Activated naive CD4-positive, alpha-beta T cell treated with anti-CD3 and anti-CD28 coated beads, Interleukin-2, amount 50 U/mL, for 72 hours (primary cell): ENCODE measurements around the gene NRP1. TPM values are rescaled to one million over a fixed set of nuclear protein-coding genes. Genes with fewer than 3 reads are reported as not detected.
"Not testable (repeated sequence)": the region's sequence is repeated elsewhere in the genome, so short reads cannot be mapped to it uniquely, and the experiment has no call there.

Source experiments
- ATAC-seq, 2 donors: fragments of 150-1000 bp; cut with Tn5 transposase; 2 replicates each; pipeline ENCODE4 v1.10.0; 2021; ENCODE audit warnings: mild to moderate bottlenecking in 2 of 2, moderate library complexity in 2 of 2
- DNase-seq, 2 donors: peaks; one replicate each; pipeline ENCODE4 v3.0.0; 2021 to 2022; ENCODE audit warnings: low spot score in 2 of 2
- H3K27ac Mint-ChIP-seq, 2 donors: one replicate each; pipeline ENCODE4 v1.8.0; 2022; ENCODE audit warnings: mild to moderate bottlenecking in 2 of 2, mixed read lengths in 2 of 2
- H3K36me3 Mint-ChIP-seq, 2 donors: one replicate each; pipeline ENCODE4 v1.8.0; 2022; ENCODE audit warnings: mixed read lengths in 2 of 2
- H3K9me3 Mint-ChIP-seq, 2 donors: one replicate each; pipeline ENCODE4 v1.8.0; 2022; ENCODE audit warnings: mixed read lengths in 2 of 2
- total RNA-seq, 2 donors: library from RNA; stranded (reverse); gene quantifications; one replicate each; pipeline ENCODE4 v1.2.3, GENCODE V29; 2022

The NRP1 gene
- total RNA-seq, 2 donors from 2014 or later = 0.21 to 0.30 TPM

DNA sequence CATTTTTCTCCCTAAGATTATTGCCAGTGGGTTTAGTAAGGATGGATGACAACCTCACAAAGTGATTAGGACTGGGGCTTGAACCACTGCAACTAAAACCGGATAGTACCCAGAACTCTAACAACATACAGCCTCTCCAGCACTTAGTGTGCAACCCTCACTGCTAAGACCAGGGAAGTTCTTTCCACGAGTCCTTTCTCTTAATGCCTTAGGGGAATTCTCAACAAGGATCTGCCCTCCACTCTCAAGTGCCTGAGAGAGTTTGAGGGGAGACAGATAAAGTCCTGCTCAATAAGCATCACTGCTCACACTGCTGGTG is 104.6 kb downstream of the NRP1 start:
- no peaks in the 10 kb centered on the region for H3K36me3 Mint-ChIP-seq
- ATAC-seq (no peak), DNase-seq (no peak)
- H3K27ac Mint-ChIP-seq = no peak overlapping the region
- H3K9me3 Mint-ChIP-seq = no peaks in the 10 kb centered on the region

DNA sequence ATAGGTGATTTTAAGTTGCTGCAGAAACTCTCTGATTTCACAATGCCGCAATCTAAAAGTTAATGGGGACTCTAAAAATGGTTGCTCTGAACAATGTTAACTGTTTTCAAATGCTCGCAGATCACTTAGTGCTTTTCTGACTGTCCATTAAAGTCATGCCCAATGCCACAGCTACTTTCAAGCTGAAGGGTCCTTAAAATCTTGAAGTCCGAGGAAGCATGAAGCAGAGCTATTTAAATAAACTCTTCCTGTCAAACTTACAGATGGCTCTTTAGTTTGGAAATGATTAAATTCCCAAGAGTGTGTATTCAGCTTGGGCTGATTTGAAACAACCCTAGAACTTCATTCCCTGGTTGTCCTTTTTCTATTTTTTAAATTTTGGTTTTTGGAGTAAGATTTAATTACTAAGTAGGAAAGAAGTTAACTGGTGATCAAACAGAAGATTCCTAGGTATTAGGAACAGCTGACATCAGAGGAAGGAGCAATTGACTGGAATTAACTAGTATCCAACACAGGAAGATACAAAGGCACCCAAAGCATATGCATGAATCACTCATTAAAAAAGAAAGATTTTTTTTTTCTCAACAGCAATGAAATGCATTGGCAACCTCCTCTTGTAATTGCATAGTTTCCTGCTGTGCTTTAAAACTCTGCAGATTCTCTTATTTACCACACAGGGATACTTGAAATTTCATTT is 105.1 kb downstream of the NRP1 start:
- Mint-ChIP-seq H3K27ac (no peak overlapping the region), H3K9me3 (no peaks in the 10 kb centered on the region), H3K36me3 (no peaks in the 10 kb centered on the region)
- no peak for ATAC-seq
- DNase-seq = no peak

DNA sequence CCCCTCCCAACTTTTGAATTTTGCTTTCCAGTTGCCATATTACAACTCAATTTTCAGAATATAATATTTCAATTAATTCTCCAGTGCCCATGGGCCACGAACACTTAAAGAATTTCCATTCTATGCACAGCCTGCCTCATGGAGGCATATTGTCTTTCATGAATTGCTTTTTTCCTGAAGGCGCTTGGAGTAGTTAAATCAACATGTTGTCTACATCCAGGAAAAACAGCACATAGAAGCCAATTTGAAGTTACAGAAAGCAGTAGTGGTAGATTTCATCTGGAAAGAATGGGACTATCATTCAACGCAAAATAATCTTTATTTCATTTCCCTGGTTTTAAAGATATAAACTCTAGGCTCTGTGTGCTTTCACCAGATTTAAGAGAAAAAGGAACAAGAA is 106.0 kb downstream of the NRP1 start:
- DNase-seq (no peak), ATAC-seq (no peak)
- H3K36me3 Mint-ChIP-seq = no peaks in the 10 kb centered on the region
- no peaks in the 10 kb centered on the region for H3K9me3 Mint-ChIP-seq
- H3K27ac Mint-ChIP-seq = no peak overlapping the region

DNA sequence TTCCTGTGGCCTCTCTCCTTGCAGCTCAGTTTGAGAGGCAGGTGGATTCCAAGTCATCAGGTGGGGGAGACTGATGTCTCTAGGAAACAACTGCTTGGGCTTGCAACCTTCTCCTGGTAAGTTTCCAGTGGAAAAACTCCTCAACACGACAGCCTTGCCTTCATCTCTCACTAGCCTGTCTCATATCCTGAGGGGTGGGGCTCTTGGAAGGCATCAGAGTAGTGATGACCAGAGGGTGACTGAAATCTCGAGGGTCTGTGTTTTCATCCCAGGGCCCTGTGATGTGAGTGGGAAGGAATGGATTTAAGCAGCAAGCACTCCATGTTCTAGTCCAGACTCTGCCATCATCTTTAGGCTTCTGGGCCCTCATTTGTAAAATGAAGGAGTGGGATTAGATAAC is 107.0 kb downstream of the NRP1 start:
- Mint-ChIP-seq H3K9me3 (no peaks in the 10 kb centered on the region), H3K36me3 (no peaks in the 10 kb centered on the region), H3K27ac (no peak overlapping the region)
- DNase-seq (no peak), ATAC-seq (no peak)

DNA sequence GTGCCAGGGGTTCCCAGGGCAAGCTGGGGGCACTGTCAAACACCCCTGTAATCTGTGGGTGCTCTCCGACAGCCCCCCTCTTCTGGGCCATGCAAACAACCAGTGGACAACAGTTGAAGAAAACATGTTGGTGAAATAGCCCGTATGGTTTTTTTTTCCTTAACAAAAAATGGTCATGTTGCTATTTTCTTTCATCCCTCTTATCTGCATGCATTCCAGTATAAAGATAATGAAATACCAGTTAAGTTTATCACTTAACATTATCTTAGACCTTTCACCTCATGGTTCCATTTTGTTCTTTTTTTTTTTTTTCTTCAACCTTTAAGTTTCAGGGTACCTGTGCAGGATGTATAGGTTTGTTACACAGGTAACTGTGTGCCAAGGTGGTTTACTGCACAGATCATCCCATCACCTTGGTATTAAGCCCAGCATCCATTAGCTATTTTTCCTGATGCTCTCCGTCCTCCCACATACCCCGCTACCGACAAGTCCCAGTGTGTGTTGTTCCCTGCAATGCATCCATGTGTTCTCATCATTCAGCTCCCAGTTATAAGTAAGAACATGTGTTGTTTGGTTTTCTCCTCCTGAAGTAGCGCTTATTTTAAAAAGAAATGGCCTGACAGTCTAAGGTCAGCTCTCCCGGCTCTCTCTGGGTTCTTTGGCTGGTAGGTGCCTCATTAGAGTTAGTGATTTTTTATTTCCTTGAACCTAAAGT is 110.1 kb downstream of the NRP1 start:
- Mint-ChIP-seq H3K36me3 (no peaks in the 10 kb centered on the region), H3K27ac (no peak overlapping the region), H3K9me3 (no peaks in the 10 kb centered on the region)
- ATAC-seq (no peak), DNase-seq (no peak)

DNA sequence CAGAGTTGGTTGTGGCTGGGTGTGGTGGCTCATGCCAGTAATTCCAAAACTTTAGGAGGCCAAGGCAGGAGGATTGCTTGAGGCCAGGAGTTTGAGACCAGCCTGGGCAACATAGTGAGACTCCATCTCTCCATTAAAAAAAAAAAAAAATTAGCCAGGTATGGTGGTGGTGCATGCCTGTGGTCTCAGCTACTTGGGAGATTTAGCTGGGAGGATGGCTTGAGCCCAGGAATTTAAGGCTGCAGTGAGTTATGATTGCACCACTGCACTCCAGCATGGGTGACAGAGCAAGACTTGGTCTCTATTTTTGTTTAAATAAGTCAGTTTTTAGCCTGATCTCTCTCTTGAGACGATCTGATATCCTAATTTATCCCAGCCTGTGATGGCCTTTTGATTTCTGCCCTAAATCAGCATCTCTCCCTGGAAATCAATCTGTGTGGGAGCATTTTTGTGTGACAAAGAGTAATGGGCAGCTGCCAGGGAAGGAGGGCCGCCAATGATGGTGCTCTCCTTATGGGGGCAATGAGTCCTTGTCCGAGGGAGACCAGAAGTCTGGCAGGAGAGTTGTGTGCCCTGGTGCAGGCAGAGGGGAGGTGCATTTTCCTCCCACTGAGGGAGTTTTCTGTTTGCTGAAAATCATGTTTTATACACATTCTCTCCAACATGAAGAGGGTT is 111.0 kb downstream of the NRP1 start:
- no peak for ATAC-seq
- no peaks in the 10 kb centered on the region for H3K9me3 Mint-ChIP-seq

DNA sequence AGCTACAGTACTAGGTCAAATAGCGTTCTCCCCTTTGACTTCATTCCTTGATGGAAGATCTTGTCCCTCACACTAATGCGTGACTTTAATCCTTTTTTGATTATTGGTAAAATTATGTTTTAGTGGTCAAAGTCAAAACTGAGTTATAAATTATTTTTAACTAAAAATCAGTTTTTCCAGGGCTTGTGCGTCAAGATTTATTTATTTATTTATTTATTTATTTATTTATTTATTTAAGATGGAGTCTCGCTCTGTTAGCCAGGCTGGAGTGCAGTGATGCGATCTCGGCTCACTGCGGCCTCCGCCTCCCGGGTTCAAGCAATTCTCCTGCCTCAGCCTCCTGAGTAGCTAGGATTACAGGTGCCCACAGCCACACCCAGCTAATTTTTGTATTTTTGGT is 112.2 kb downstream of the NRP1 start:
- ATAC-seq, H3K9me3 Mint-ChIP-seq, DNase-seq, H3K36me3 Mint-ChIP-seq, H3K27ac Mint-ChIP-seq: not testable (repeated sequence)

More for the DNA sequence above, 111.0 kb downstream of the NRP1 start:
- H3K36me3 Mint-ChIP-seq = no peaks in the 10 kb centered on the region
- H3K27ac Mint-ChIP-seq = no peak overlapping the region
- DNase-seq = no peak

DNA sequence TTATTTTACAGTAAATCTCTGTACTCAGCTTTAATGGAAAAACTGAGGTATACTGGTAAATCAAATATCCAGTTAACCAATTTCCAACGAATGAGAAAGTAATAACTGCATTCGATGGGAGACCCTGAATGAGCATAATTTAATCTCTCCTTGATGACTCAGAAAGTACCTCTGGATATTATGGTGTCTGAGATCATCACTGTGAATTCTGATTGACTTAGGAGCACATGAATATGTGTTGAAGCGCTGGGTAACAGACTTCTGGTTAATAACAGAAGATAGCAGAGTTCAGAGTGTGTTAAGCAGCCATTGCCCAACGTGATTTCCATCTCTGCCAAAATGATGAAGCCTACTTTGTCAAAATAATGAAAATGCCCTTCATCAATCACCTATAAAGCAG is 116.6 kb downstream of the NRP1 start:
- H3K27ac Mint-ChIP-seq = no peak overlapping the region
- DNase-seq (no peak), ATAC-seq (no peak)
- H3K9me3 Mint-ChIP-seq = peaks cover 0 to 6% of the 10 kb centered on the region in 2 donors
- peaks cover 0 to 12% of the 10 kb centered on the region in 2 donors for H3K36me3 Mint-ChIP-seq

DNA sequence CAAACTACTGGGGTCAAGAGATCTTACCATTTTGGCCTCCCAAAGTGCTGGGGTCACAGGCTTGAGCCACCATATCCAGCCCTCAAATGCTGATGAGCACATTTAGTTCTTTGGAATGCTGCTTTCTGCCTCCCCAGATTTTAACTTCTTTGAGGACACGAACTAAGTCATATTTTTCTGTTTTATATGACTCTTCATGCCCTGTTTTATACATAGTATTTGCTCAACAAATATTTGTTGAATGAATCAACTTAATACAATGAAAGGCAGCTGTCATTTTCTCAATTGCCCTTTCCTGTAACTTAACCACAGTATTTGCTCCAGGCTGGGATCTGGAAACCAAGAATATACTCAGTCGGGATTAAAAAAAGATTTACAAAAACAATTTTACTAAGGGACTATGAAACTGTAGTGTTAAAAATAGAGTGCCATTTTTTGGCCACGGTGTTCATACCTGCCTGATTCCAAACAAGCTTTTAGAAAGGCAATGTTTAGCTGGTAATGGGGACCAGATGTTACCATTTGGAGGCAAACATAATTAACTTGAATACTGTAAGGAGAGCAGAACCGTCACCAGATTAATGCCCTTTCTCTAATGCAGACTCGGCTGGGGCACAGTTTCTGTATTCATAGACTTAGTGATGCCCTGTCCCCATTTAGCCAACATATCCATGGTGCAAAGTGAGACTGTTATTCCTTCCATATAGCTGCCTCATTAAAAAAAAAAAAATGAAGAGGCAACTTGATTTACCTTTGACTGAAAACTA is 117.6 kb downstream of the NRP1 start:
- no peak overlapping the region for H3K27ac Mint-ChIP-seq
- DNase-seq (no peak), ATAC-seq (no peak)
- H3K36me3 Mint-ChIP-seq = peaks cover 0 to 12% of the 10 kb centered on the region in 2 donors
- H3K9me3 Mint-ChIP-seq = peaks cover 0 to 6% of the 10 kb centered on the region in 2 donors

DNA sequence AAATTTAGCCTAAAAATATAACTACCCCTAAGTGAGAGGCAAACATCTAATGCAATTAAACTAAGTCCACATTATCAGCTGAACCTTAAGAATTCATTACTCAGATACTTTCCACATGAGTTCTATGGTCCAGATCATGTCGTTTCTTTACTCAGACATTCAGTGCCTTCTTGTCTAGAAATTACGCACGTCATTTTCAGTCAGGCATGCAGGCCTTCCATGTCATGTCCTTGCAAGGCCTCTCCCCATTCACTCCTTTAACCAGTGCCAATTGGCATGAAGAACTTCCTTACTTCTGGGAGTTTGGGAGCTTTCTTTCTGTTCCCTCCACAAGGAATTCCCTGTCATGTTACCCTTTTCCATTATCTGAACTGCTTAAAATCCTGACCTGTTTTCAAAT is 118.8 kb downstream of the NRP1 start:
- H3K36me3 Mint-ChIP-seq = peaks cover 0 to 18% of the 10 kb centered on the region in 2 donors
- no peak for DNase-seq
- peaks cover 0 to 6% of the 10 kb centered on the region in 2 donors for H3K9me3 Mint-ChIP-seq
- no peak overlapping the region for H3K27ac Mint-ChIP-seq
- no peak for ATAC-seq

DNA sequence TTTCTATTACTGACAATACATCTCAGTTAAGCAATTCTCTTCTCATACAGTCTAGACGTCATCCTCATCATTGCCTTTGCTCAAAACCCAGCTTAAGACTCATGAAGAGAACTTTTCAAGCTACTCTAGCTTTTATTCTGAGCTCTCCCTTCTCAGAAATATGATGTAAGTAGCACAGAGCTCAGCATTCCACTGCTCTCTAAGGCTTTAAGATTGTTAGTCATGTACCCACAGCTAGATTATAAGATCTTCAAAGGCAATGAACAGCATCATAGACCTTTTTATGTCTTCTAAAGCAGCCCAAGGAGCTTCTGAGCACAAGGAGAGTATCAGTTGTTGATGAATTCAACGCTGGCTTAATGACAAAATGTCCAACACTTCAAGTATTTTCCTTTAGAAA is 119.3 kb downstream of the NRP1 start:
- H3K9me3 Mint-ChIP-seq = peaks cover 0 to 6% of the 10 kb centered on the region in 2 donors
- peaks cover 0 to 18% of the 10 kb centered on the region in 2 donors for H3K36me3 Mint-ChIP-seq
- peak in 1 of 2 donors; percentile 67 for ATAC-seq
- no peak overlapping the region for H3K27ac Mint-ChIP-seq
- DNase-seq = no peak

DNA sequence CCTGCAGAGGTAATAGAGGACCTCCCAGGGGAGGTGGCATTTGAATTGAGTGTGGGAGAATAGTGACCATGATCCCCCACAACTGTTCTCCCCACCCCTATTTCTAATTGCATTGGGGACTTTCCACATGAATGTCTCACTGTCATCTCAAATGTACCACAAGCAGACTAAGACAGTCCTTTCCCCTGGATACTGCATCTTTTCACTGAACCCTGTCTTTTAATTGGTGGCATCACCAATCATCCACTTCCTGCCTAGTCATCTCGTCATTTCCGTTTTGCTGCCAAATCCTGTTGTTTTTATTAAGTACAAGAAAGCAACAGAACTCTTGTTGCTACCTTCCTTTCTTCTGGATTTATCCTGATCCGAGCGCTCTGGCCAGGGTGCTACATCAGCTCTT is 120.3 kb downstream of the NRP1 start:
- peaks cover 0 to 18% of the 10 kb centered on the region in 2 donors for H3K36me3 Mint-ChIP-seq
- H3K9me3 Mint-ChIP-seq = peaks cover 0 to 6% of the 10 kb centered on the region in 2 donors
- DNase-seq (no peak), ATAC-seq (peak; percentile 47 to 64)
- H3K27ac Mint-ChIP-seq = peak overlapping the region; percentile 0 to 80

DNA sequence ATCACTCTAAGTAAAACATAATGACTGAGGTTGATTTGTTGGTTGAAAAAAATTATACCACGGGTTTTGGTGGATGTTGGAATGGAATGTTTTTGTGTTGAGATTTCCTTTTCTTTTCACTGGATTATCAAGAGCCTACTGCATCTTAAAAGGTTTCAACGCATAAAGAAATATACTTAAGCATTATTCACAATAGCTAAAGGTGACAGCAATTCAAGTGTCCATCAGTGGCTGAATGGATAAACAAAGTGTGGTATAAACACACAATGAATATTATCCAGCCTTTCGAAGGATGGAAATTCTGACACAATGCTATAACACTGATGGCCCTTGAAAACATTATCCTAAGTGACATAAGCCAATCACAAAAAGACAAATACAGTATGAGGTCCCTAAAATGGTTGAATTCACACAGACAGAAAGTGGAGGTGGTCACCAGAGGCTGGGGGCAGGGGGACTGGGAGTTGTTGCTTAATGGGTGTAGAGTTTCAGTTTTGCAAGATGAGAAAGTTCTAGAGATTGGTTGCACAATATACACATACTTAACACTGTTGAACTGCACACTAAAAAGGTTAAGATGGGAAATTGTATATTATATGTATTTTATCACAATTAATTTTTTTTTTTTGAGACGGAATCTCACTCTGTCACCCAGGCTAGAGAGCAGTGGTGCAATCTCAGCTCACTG is 122.3 kb downstream of the NRP1 start:
- H3K36me3 Mint-ChIP-seq = peaks cover 0 to 18% of the 10 kb centered on the region in 2 donors
- H3K27ac Mint-ChIP-seq = no peak overlapping the region
- DNase-seq = no peak
- H3K9me3 Mint-ChIP-seq = peaks cover 0 to 6% of the 10 kb centered on the region in 2 donors
- ATAC-seq = no peak

DNA sequence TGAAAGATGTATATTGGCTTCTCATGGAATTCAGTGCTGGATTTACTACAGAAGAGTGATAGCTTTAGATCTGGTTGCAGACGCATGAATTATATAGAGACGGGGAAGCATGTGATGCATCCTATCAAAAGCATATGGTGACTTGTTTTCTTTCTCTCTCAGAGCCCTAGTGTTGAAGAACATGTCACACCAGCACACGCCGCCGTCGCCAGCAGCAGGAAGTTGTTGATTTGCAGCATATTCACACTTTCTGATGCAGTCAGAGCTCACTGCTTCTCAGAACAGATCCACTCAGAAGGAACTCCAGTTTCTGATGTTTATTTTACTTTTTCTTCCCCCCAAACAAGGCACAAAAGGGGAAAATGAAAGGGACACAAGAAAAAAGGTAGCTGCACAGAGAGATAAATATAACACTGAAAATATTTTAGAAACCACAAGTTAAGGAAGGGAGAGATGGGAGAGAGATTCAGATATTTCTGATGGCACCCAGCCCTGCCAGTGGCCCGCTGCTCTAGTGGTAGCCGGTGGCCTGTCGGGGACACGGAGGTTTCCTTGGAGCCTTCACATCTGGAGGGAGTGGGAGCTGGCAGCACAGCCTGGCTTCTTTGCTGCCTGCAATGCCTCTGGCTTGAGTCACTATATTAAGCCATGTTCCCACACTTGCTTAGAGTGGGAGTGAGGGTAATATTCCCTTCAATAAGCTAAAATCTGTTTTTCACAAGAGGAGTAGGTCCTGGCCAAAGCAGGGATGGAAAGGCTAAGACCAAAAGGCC is 123.2 kb downstream of the NRP1 start:
- peaks cover 0 to 18% of the 10 kb centered on the region in 2 donors for H3K36me3 Mint-ChIP-seq
- DNase-seq (peak in 1 of 2 donors; percentile 5), ATAC-seq (peak; percentile 58 to 74)
- peak overlapping the region in 1 of 2 donors; percentile 81 for H3K27ac Mint-ChIP-seq
- peaks cover 0 to 6% of the 10 kb centered on the region in 2 donors for H3K9me3 Mint-ChIP-seq

DNA sequence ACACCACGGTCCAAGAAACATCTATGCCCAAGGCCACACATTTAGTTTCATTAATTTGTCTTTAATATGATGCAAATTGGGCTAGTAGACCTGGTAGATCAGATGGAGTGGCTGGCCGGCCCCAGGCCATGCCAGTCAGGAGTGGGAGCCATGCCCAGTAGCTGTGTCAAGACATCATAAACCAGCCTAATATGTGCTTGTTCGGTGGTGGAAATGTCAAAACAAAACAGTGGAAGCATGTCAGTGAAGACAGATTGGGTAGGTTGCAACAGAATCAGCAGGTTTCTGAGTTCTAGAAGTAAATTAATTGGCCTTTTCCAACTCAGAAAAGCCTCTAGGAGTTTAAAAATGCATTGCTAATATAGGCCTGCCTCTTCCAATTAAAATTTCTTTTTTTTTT is 124.7 kb downstream of the NRP1 start:
- no peak for DNase-seq
- ATAC-seq = no peak
- H3K27ac Mint-ChIP-seq = no peak overlapping the region
- peaks cover 0 to 6% of the 10 kb centered on the region in 2 donors for H3K9me3 Mint-ChIP-seq
- H3K36me3 Mint-ChIP-seq = peaks cover 0 to 18% of the 10 kb centered on the region in 2 donors

DNA sequence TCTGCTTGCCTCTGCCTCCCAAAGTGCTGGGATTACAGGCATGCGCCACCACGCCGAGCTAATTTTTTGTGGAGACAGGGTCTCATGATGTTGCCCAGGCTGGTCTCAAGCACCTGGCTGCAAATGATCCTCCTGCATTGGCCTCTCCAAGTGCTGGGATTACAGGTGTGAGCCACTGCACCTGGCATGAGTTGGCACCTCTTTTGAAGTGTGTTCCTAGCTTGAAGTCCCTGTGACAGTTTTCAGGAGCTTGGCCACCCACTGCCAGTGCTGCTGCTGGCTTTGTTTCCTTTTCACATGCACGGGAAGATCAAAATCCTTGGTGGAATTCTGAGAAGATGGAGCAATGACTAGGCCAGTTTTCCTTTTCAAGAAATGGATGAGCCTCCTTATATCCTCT is 126.3 kb downstream of the NRP1 start:
- no peak for DNase-seq
- ATAC-seq = no peak
- peaks cover 0 to 5% of the 10 kb centered on the region in 2 donors for H3K36me3 Mint-ChIP-seq
- H3K9me3 Mint-ChIP-seq = no peaks in the 10 kb centered on the region
- H3K27ac Mint-ChIP-seq = no peak overlapping the region
